HepG2 (cell line): ENCODE measurements around the gene TUFM. TPM values are rescaled to one million over a fixed set of nuclear protein-coding genes. Genes with fewer than 3 reads are reported as not detected.

ENCODE experiments used
- ATAD3A ChIP-seq: sonication (generic); formaldehyde crosslinking; IDR thresholded peaks from 2 replicates; pipeline ENCODE4 v1.4.0; 2020; ENCODE audit warnings: missing genetic modification reagents
- ATF7-NPFF ChIP-seq: sonication (generic); formaldehyde crosslinking; IDR thresholded peaks from 2 replicates; pipeline ENCODE4 v1.8.1; 2023; ENCODE audit warnings: mild to moderate bottlenecking, low read depth, missing genetic modification reagents, moderate library complexity
- HNF4A ChIP-seq: sonication (generic); formaldehyde crosslinking; IDR thresholded peaks from 2 replicates; pipeline ENCODE4 v1.4.0; 2020; ENCODE audit warnings: missing genetic modification reagents
- HNRNPL ChIP-seq: fragments of 200-400 bp; formaldehyde crosslinking; IDR thresholded peaks from 2 replicates; pipeline ENCODE4 v1.6.1; 2017; ENCODE audit warnings: mild to moderate bottlenecking, low read depth, low read length
- KAT2B ChIP-seq: fragments of 150-350 bp; IDR thresholded peaks from 2 replicates; pipeline ENCODE4 v1.6.1; 2014; ENCODE audit warnings: low read depth, low read length, borderline replicate concordance
- KDM6A ChIP-seq: IDR thresholded peaks from 2 replicates; pipeline ENCODE4 v1.6.1; 2016; ENCODE audit warnings: low read depth
- PRDM10 ChIP-seq: sonication (generic); formaldehyde crosslinking; IDR thresholded peaks from 2 replicates; pipeline ENCODE4 v1.4.0; 2020; ENCODE audit warnings: low read depth, missing genetic modification reagents
- RARG ChIP-seq: sonication (generic); formaldehyde crosslinking; IDR thresholded peaks from 2 replicates; pipeline ENCODE4 v1.4.0; 2020; ENCODE audit warnings: low read depth, mild to moderate bottlenecking, missing genetic modification reagents
- SATB2 ChIP-seq: sonication (generic); formaldehyde crosslinking; IDR thresholded peaks from 2 replicates; pipeline ENCODE4 v1.5.0; 2020; ENCODE audit warnings: missing genetic modification reagents
- ZGPAT ChIP-seq: IDR thresholded peaks from 2 replicates; pipeline ENCODE4 v1.6.1; 2016; ENCODE audit warnings: mild to moderate bottlenecking
- ZNF260 ChIP-seq: sonication (generic); formaldehyde crosslinking; IDR thresholded peaks from 2 replicates; pipeline ENCODE4 v1.4.0; 2020; ENCODE audit warnings: missing genetic modification reagents, low read depth, mild to moderate bottlenecking, borderline replicate concordance
- ZNF30 ChIP-seq: sonication (generic); formaldehyde crosslinking; IDR thresholded peaks from 2 replicates; pipeline ENCODE4 v1.5.0; 2020; ENCODE audit warnings: mild to moderate bottlenecking, missing genetic modification reagents
- ZNF317 ChIP-seq: sonication (generic); formaldehyde crosslinking; IDR thresholded peaks from 2 replicates; pipeline ENCODE4 v1.5.0; 2020; ENCODE audit warnings: mild to moderate bottlenecking, missing genetic modification reagents
- ZNF382 ChIP-seq: sonication (generic); formaldehyde crosslinking; IDR thresholded peaks from 2 replicates; pipeline ENCODE4 v1.5.0; 2020; ENCODE audit warnings: missing genetic modification reagents, mild to moderate bottlenecking, borderline replicate concordance
- ZNF550 ChIP-seq: sonication (generic); formaldehyde crosslinking; IDR thresholded peaks from 2 replicates; pipeline ENCODE4 v1.4.0; 2020; ENCODE audit warnings: mild to moderate bottlenecking, missing genetic modification reagents, borderline replicate concordance
- ZNF605 ChIP-seq: sonication (generic); formaldehyde crosslinking; IDR thresholded peaks from 2 replicates; pipeline ENCODE4 v1.8.0; 2022; ENCODE audit warnings: mild to moderate bottlenecking, missing genetic modification reagents
- ZNF761 ChIP-seq: sonication (generic); formaldehyde crosslinking; conservative IDR thresholded peaks from 2 replicates; pipeline ENCODE4 v1.4.0; 2020; ENCODE audit warnings: mild to moderate bottlenecking, missing genetic modification reagents
- ZSCAN22 ChIP-seq: sonication (generic); formaldehyde crosslinking; IDR thresholded peaks from 2 replicates; pipeline ENCODE4 v1.4.0; 2020; ENCODE audit warnings: mild to moderate bottlenecking, missing genetic modification reagents
- ZSCAN29 ChIP-seq: sonication (generic); formaldehyde crosslinking; conservative IDR thresholded peaks from 2 replicates; pipeline ENCODE4 v1.4.0; 2020; ENCODE audit warnings: mild to moderate bottlenecking, missing genetic modification reagents
- polyA plus RNA-seq, 8 experiments: library from polyadenylated mRNA; depleted of rRNA in 3 of 8; stranded (reverse) in 7 of 8; unstranded in 1 of 8; fragments of >200 nt; fragmentation: Illumina TruSeq in 4 of 8; extraction: Trizol in 4 of 8; gene quantifications; 2 replicates each; pipeline versions ENCODE4 v1.2.1 to v1.2.3, GENCODE V29; 2011 to 2016; ENCODE audit warnings: low read depth in 4 of 8, missing spikeins in 1 of 8, mixed read lengths in 1 of 8; ENCODE audit not compliant: insufficient read depth in 1 of 8
- total RNA-seq, 5 experiments: library from RNA; depleted of rRNA; stranded (reverse); fragments of >200 nt; fragmentation: Illumina TruSeq; extraction: Trizol; gene quantifications; 2 replicates each; pipeline ENCODE4 v1.2.3, GENCODE V29; 2016; ENCODE audit warnings: low read depth in 1 of 5
- TF ChIP-seq, protein P1 (sequence below): fragments of 450-650 bp; IDR thresholded peaks from 2 replicates; pipeline ENCODE4 v1.6.1; 2017
- TF ChIP-seq, protein P2 (sequence below): sonication (generic); formaldehyde crosslinking; IDR thresholded peaks from 2 replicates; pipeline ENCODE4 v1.4.0; 2020; ENCODE audit warnings: missing genetic modification reagents, borderline replicate concordance

TUFM gene
- total and polyA plus RNA-seq, 2 of the 13 experiments (the other 11 are each of a cell fraction or from before 2014, with no cell fraction given), result 206 to 298 TPM

DNA sequence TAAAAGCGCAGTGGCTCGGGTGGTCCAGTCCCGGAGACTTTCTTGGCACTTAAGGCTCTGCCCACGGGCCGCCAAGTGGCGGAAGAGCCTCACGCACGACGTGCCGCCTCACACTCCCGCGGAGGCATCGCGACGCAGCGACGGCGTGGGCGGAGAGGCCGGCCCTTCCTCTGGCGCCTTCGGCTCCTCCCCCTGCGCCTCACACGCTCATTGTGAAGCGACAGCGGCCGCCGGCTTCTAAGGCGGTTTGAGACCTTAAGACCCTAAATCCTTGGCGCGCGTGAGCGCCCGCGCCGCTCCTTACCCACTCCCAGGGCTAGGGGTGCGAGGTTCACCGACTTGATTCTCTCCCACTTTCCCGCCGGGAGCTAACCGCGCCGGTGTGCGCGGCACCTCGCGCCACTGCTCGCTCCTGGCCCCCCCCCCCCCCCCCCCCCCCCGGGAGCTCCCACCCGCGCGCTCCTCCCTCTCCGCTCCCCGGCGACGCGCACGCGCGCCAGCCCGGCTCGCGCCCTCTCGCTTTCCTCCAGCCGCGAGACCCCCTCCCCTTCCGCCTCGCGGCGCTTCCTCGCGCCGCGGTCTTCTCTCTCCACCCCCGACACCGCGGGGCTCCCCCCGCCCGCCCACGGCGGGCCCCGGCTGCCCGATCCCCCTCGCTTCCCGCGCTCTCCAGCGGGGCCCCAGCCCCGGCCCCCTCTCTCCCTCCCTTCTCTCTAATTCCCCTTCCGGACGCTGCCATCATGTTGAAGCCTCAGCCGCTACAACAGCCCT, 23.4 kb downstream of the TUFM start, which contains the start of gene ATXN2L (continued):
- TF ChIP-seq PRDM10 (CRISPR knock-in tag), result peak; percentile 86; the same call in 1 of the 2 replicates
- peak; percentile 100 for TF ChIP-seq ZGPAT (CRISPR knock-in tag)
- TF ChIP-seq ZNF550 (CRISPR knock-in tag), result peak; percentile 72; the same call in 1 of the 2 replicates
- TF ChIP-seq ZNF605, result 0 out of 2 replicates have a peak, but pooled peaks have one; percentile 77
- 0 out of 2 replicates have a peak, but pooled peaks have one; percentile 8 for TF ChIP-seq ZNF30
- TF ChIP-seq ZSCAN29, result 0 out of 2 replicates have a peak, but pooled peaks have one; percentile 39
- no peak for TF ChIP-seq KDM6A (CRISPR knock-in tag)
- TF ChIP-seq SATB2, result no peak; the same call in 1 of the 2 replicates
- TF ChIP-seq, protein P1, sequence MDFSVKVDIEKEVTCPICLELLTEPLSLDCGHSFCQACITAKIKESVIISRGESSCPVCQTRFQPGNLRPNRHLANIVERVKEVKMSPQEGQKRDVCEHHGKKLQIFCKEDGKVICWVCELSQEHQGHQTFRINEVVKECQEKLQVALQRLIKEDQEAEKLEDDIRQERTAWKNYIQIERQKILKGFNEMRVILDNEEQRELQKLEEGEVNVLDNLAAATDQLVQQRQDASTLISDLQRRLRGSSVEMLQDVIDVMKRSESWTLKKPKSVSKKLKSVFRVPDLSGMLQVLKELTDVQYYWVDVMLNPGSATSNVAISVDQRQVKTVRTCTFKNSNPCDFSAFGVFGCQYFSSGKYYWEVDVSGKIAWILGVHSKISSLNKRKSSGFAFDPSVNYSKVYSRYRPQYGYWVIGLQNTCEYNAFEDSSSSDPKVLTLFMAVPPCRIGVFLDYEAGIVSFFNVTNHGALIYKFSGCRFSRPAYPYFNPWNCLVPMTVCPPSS, result no peak
- TF ChIP-seq KAT2B, result no peak
- peak; percentile 90 for TF ChIP-seq HNRNPL
- peak; percentile 92 for TF ChIP-seq ATF7-NPFF (CRISPR knock-in tag)
- peak; percentile 56; the same call in 1 of the 2 replicates for TF ChIP-seq ATAD3A (CRISPR knock-in tag)
- no peak for TF ChIP-seq ZNF382
- no peak for TF ChIP-seq ZNF260 (CRISPR knock-in tag)
- TF ChIP-seq ZSCAN22, result no peak
- TF ChIP-seq ZNF761 (CRISPR knock-in tag), result peak; percentile 80
- no peak; the same call in 1 of the 2 replicates for TF ChIP-seq HNF4A (CRISPR knock-in tag)
- no peak; the same call in 1 of the 2 replicates for TF ChIP-seq RARG (CRISPR knock-in tag)
- peak; percentile 79; the same call in 1 of the 2 replicates for TF ChIP-seq ZNF317
- TF ChIP-seq, protein P2, sequence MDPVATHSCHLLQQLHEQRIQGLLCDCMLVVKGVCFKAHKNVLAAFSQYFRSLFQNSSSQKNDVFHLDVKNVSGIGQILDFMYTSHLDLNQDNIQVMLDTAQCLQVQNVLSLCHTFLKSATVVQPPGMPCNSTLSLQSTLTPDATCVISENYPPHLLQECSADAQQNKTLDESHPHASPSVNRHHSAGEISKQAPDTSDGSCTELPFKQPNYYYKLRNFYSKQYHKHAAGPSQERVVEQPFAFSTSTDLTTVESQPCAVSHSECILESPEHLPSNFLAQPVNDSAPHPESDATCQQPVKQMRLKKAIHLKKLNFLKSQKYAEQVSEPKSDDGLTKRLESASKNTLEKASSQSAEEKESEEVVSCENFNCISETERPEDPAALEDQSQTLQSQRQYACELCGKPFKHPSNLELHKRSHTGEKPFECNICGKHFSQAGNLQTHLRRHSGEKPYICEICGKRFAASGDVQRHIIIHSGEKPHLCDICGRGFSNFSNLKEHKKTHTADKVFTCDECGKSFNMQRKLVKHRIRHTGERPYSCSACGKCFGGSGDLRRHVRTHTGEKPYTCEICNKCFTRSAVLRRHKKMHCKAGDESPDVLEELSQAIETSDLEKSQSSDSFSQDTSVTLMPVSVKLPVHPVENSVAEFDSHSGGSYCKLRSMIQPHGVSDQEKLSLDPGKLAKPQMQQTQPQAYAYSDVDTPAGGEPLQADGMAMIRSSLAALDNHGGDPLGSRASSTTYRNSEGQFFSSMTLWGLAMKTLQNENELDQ, result peak; percentile 94
